GM12891 (cell line): ENCODE results near the gene TARBP1.

ENCODE experiments used
- POLR2AphosphoS5 ChIP-seq: IDR thresholded peaks from 2 replicates; pipeline ENCODE4 v1.6.1; 2011; ENCODE audit warnings: low read depth, low read length, control low read depth
- TAF1 ChIP-seq: IDR thresholded peaks from 2 replicates; pipeline ENCODE4 v1.6.1; 2011; ENCODE audit warnings: low read depth, low read length, control low read depth

- TF ChIP-seq POLR2AphosphoS5 (no peak), TAF1 (no peak)
These were observed 24.4 kb upstream of the TARBP1 start for GRCh38 chr1:234503193-234504050.
